K562 (cell line): Measurements from ENCODE around the gene SIK3. TPM values are rescaled to one million over a fixed set of nuclear protein-coding genes. Genes with fewer than 3 reads are reported as not detected.

Source experiments
- ATF1 ChIP-seq, 2 experiments: fragments of 450-650 bp in 1 of 2; IDR thresholded peaks; 2 replicates each; pipeline ENCODE4 v1.6.1; 2016; ENCODE audit warnings: missing compliant biosample characterization in 1 of 2, missing genetic modification characterization in 1 of 2
- BRD9 ChIP-seq: fragments of 450-650 bp; IDR thresholded peaks from 2 replicates; pipeline ENCODE4 v1.6.1; 2018; ENCODE audit warnings: low read depth; ENCODE audit not compliant: partially characterized antibody
- DDX20 ChIP-seq: fragments of 450-650 bp; IDR thresholded peaks from 2 replicates; pipeline ENCODE4 v1.6.1; 2016; ENCODE audit warnings: missing genetic modification characterization, low read depth, mild to moderate bottlenecking, missing compliant biosample characterization, moderate library complexity
- FOXJ2 ChIP-seq: fragments of 200-800 bp; sonication (Bioruptor generic); IDR thresholded peaks from 2 replicates; pipeline ENCODE4 v1.6.1; 2016; ENCODE audit warnings: missing genetic modification characterization, missing compliant biosample characterization
- GABPA ChIP-seq: fragments of 200-800 bp; sonication (Bioruptor generic); conservative IDR thresholded peaks from 2 replicates; pipeline ENCODE4 v1.6.1; 2016; ENCODE audit warnings: low read depth, missing genetic modification characterization, missing compliant biosample characterization
- GTF2E2 ChIP-seq: fragments of 200-800 bp; sonication (Bioruptor generic); IDR thresholded peaks from 2 replicates; pipeline ENCODE4 v1.6.1; 2016; ENCODE audit warnings: missing genetic modification characterization, missing compliant biosample characterization
- HLTF ChIP-seq: fragments of 450-650 bp; IDR thresholded peaks from 2 replicates; pipeline ENCODE4 v1.6.1; 2016
- HSF4 ChIP-seq: fragments of 250-450 bp; sonication (Bioruptor Pico); IDR thresholded peaks from 2 replicates; pipeline ENCODE4 v2.1.2; 2022; ENCODE audit warnings: mild to moderate bottlenecking, moderate library complexity, borderline replicate concordance
- MAFF ChIP-seq: IDR thresholded peaks from 2 replicates; pipeline ENCODE4 v1.6.1; 2012; ENCODE audit warnings: low read length, improper control_type of control experiment
- MTA1 ChIP-seq: fragments of 450-650 bp; IDR thresholded peaks from 2 replicates; pipeline ENCODE4 v1.6.1; 2017; ENCODE audit warnings: borderline replicate concordance
- MXI1 ChIP-seq: IDR thresholded peaks from 2 replicates; pipeline ENCODE4 v1.6.1; 2011; ENCODE audit warnings: low read depth, mild to moderate bottlenecking, improper control_type of control experiment, low read length
- RFX1 ChIP-seq: fragments of 450-650 bp; IDR thresholded peaks from 2 replicates; pipeline ENCODE4 v1.6.1; 2016; ENCODE audit warnings: mild to moderate bottlenecking, moderate library complexity
- SAP30 ChIP-seq: fragments of 200-600 bp; sonication (generic); IDR thresholded peaks from 2 replicates; pipeline ENCODE4 v1.6.1; 2012; ENCODE audit warnings: borderline replicate concordance, low read depth, mild to moderate bottlenecking, moderate library complexity, low read length, control low read depth, inconsistent platforms; ENCODE audit not compliant: insufficient read depth, poor library complexity, severe bottlenecking
- TBL1XR1 ChIP-seq, 2 experiments: IDR thresholded peaks; 2 replicates each; pipeline ENCODE4 v1.6.1; 2012; ENCODE audit warnings: improper control_type of control experiment in 2 of 2, low read length in 2 of 2, mild to moderate bottlenecking in 1 of 2
- polyA plus RNA-seq, 8 experiments: library from polyadenylated mRNA; depleted of rRNA in 4 of 8; stranded (reverse) in 5 of 8; unstranded in 3 of 8; fragments of >200 nt; fragmentation: Nextera tagmentation in 2 of 8; fragmentation: Illumina TruSeq in 1 of 8; extraction: Ambion mirVana in 2 of 8; extraction: Trizol in 1 of 8; gene quantifications; 2 replicates each; pipeline versions ENCODE4 v1.2.1 to v1.2.3, GENCODE V29; 2011 to 2014; ENCODE audit warnings: inconsistent platforms in 1 of 8, missing spikeins in 1 of 8
- total RNA-seq, 7 experiments: library from RNA; depleted of rRNA in 6 of 7; stranded (reverse); fragments of >200 nt in 6 of 7; fragmentation: Illumina TruSeq in 2 of 7; extraction: Trizol in 2 of 7; gene quantifications; 2 replicates each; pipeline versions ENCODE4 v1.2.1 to v1.2.3, GENCODE V29; 2011 to 2021; ENCODE audit warnings: low replicate concordance in 1 of 7
- TF ChIP-seq, protein P1 (sequence below): fragments of 450-650 bp; IDR thresholded peaks from 2 replicates; pipeline ENCODE4 v1.6.1; 2016; ENCODE audit warnings: borderline replicate concordance
- TF ChIP-seq, protein P2 (sequence below): fragments of 450-650 bp; formaldehyde crosslinking; IDR thresholded peaks from 2 replicates; pipeline ENCODE4 v1.4.0; 2020; ENCODE audit warnings: mild to moderate bottlenecking, moderate library complexity
- TF ChIP-seq, protein P3 (sequence below), 2 experiments: IDR thresholded peaks; 2 replicates each; pipeline ENCODE4 v1.6.1; 2012; ENCODE audit warnings: improper control_type of control experiment in 2 of 2, low read depth in 2 of 2, low read length in 2 of 2, borderline replicate concordance in 1 of 2
- TF ChIP-seq, protein P4 (sequence below): fragments of 250-450 bp; sonication (Bioruptor Pico); IDR thresholded peaks from 2 replicates; pipeline ENCODE4 v1.8.0; 2021; ENCODE audit warnings: mild to moderate bottlenecking, moderate library complexity
- TF ChIP-seq, protein P5 (sequence below): fragments of 250-450 bp; sonication (Bioruptor Pico); IDR thresholded peaks from 2 replicates; pipeline ENCODE4 v1.4.0; 2020

The SIK3 gene
- total and polyA plus RNA-seq, 9 of the 15 experiments (the other 6 are each of a cell fraction or from before 2014, with no cell fraction given): 1.6 to 21.6 (median 8.0) TPM

DNA sequence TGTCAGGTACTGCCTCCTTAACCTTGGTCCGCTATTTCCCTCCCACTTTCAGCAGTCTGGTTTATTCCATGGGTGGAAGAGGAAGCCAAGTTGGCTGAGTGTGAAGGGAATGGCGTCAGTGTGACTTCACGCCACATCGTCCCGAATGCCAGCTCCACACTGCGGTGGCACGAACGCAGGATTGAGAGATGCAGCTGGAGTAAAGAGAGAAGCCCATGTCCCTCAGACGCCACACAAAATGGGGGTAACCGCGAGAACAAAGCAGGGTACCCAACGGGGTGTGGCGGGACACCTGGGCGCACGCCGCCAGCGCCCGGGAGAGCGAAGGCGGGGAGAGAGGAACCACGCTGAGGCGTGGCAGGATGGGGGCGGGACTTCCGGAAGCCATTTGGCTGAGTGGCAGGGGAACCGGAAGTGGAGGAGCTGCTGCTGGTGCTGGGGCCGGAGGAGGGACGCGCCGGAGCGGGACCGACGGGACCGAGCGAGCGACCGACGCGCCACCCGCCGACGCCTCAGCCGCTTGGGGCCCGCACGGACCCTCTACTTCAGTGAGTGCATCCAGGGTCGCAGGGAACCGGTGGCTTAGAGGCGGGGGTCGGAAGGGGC is 45.7 kb upstream of the SIK3 start, which contains the start of gene PAFAH1B2 (continued):
- no peak for TF ChIP-seq HSF4
- TF ChIP-seq RFX1: no peak
- TF ChIP-seq, protein P1, sequence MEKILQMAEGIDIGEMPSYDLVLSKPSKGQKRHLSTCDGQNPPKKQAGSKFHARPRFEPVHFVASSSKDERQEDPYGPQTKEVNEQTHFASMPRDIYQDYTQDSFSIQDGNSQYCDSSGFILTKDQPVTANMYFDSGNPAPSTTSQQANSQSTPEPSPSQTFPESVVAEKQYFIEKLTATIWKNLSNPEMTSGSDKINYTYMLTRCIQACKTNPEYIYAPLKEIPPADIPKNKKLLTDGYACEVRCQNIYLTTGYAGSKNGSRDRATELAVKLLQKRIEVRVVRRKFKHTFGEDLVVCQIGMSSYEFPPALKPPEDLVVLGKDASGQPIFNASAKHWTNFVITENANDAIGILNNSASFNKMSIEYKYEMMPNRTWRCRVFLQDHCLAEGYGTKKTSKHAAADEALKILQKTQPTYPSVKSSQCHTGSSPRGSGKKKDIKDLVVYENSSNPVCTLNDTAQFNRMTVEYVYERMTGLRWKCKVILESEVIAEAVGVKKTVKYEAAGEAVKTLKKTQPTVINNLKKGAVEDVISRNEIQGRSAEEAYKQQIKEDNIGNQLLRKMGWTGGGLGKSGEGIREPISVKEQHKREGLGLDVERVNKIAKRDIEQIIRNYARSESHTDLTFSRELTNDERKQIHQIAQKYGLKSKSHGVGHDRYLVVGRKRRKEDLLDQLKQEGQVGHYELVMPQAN: peak; percentile 94
- TF ChIP-seq TBL1XR1 (IDR thresholded peaks at IDR 0.05; ENCODE audit: low read length in 2 of 2): peak in 1 of 2 experiments; percentile 9; a peak in 1 of 4 replicates
- TF ChIP-seq SAP30: peak; percentile 88
- peak; percentile 88 for TF ChIP-seq MXI1
- TF ChIP-seq FOXJ2 (tag): no peak
- TF ChIP-seq, protein P2, sequence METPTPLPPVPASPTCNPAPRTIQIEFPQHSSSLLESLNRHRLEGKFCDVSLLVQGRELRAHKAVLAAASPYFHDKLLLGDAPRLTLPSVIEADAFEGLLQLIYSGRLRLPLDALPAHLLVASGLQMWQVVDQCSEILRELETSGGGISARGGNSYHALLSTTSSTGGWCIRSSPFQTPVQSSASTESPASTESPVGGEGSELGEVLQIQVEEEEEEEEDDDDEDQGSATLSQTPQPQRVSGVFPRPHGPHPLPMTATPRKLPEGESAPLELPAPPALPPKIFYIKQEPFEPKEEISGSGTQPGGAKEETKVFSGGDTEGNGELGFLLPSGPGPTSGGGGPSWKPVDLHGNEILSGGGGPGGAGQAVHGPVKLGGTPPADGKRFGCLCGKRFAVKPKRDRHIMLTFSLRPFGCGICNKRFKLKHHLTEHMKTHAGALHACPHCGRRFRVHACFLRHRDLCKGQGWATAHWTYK (CRISPR knock-in tag): no peak
- TF ChIP-seq, protein P3, sequence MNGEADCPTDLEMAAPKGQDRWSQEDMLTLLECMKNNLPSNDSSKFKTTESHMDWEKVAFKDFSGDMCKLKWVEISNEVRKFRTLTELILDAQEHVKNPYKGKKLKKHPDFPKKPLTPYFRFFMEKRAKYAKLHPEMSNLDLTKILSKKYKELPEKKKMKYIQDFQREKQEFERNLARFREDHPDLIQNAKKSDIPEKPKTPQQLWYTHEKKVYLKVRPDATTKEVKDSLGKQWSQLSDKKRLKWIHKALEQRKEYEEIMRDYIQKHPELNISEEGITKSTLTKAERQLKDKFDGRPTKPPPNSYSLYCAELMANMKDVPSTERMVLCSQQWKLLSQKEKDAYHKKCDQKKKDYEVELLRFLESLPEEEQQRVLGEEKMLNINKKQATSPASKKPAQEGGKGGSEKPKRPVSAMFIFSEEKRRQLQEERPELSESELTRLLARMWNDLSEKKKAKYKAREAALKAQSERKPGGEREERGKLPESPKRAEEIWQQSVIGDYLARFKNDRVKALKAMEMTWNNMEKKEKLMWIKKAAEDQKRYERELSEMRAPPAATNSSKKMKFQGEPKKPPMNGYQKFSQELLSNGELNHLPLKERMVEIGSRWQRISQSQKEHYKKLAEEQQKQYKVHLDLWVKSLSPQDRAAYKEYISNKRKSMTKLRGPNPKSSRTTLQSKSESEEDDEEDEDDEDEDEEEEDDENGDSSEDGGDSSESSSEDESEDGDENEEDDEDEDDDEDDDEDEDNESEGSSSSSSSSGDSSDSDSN (IDR thresholded peaks at IDR 0.05; ENCODE audit: borderline replicate concordance in 1 of 2, low read depth in 2 of 2, low read length in 2 of 2): no peak
- TF ChIP-seq GTF2E2 (tag): peak; percentile 72; the same call in 1 of the 2 replicates
- TF ChIP-seq GABPA (tag): peak; percentile 99
- TF ChIP-seq MAFF: no peak
- 0 out of 2 replicates have a peak, but pooled peaks have one; percentile 25 for TF ChIP-seq HLTF
- TF ChIP-seq BRD9: peak; percentile 14
- TF ChIP-seq ATF1 (CRISPR knock-in tag; IDR thresholded peaks at IDR 0.05): no peak
- peak; percentile 92 for TF ChIP-seq ATF1 (tag; IDR thresholded peaks at IDR 0.05)
- TF ChIP-seq MTA1: no peak
- TF ChIP-seq, protein P4, sequence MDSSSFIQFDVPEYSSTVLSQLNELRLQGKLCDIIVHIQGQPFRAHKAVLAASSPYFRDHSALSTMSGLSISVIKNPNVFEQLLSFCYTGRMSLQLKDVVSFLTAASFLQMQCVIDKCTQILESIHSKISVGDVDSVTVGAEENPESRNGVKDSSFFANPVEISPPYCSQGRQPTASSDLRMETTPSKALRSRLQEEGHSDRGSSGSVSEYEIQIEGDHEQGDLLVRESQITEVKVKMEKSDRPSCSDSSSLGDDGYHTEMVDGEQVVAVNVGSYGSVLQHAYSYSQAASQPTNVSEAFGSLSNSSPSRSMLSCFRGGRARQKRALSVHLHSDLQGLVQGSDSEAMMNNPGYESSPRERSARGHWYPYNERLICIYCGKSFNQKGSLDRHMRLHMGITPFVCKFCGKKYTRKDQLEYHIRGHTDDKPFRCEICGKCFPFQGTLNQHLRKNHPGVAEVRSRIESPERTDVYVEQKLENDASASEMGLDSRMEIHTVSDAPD: no peak
- no peak for TF ChIP-seq DDX20 (tag)
- TF ChIP-seq, protein P5, sequence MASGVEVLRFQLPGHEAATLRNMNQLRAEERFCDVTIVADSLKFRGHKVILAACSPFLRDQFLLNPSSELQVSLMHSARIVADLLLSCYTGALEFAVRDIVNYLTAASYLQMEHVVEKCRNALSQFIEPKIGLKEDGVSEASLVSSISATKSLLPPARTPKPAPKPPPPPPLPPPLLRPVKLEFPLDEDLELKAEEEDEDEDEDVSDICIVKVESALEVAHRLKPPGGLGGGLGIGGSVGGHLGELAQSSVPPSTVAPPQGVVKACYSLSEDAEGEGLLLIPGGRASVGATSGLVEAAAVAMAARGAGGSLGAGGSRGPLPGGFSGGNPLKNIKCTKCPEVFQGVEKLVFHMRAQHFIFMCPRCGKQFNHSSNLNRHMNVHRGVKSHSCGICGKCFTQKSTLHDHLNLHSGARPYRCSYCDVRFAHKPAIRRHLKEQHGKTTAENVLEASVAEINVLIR: no peak
